Right lobe of liver (tissue), 4 donors: ENCODE data around the gene BRD1.

Source experiments
- CTCF ChIP-seq, 4 donors: fragments of 200-600 bp in 3 of 4; fragments of 450-650 bp in 1 of 4; IDR thresholded peaks; one replicate each; pipeline versions ENCODE4 v1.5.1 to v1.8.0; 2016 to 2022; ENCODE audit warnings: antibody characterized with exemption in 4 of 4, mild to moderate bottlenecking in 2 of 4
- POLR2A ChIP-seq: fragments of 450-650 bp; IDR thresholded peaks from one replicate; pipeline ENCODE4 v1.6.1; 2017; ENCODE audit warnings: antibody characterized with exemption, mild to moderate bottlenecking
- donor health status: DM: no; HTN: no; CAD: no.
- donor health status: DM: no; HTN: no; CAD: no.
- donor health status: DM: no; HTN: yes; CAD: no.

GRCh38 chr22:49780698-49781288, 46.9 kb downstream of the BRD1 start:
- TF ChIP-seq CTCF (IDR thresholded peaks at IDR 0.05) (no peak), POLR2A (no peak)
